GM12891 (cell line): Measurements from ENCODE around the gene NFATC2.

ENCODE experiments used
- DNase-seq: peaks from one replicate; pipeline ENCODE4 v3.0.0; 2011; ENCODE audit warnings: low spot score; ENCODE audit not compliant: insufficient read length
- FAIRE-seq: peaks from 2 replicates; lab custom pipeline; 2011; peaks lifted over from hg19 to GRCh38; lab: Jason Lieb, UNC
- PAX5 ChIP-seq: IDR thresholded peaks from 2 replicates; pipeline ENCODE4 v1.6.1; 2011; ENCODE audit warnings: low read length, moderate library complexity, mild to moderate bottlenecking; ENCODE audit not compliant: insufficient read depth, severe bottlenecking
- POLR2A ChIP-seq: IDR thresholded peaks from 2 replicates; pipeline ENCODE4 v1.6.1; 2011; ENCODE audit warnings: low read depth, low read length, control low read depth
- POLR2AphosphoS5 ChIP-seq: IDR thresholded peaks from 2 replicates; pipeline ENCODE4 v1.6.1; 2011; ENCODE audit warnings: low read depth, low read length, control low read depth
- POU2F2 ChIP-seq: IDR thresholded peaks from 2 replicates; pipeline ENCODE4 v1.6.1; 2011; ENCODE audit warnings: low read depth, mild to moderate bottlenecking, control low read depth, low read length, moderate library complexity
- SPI1 ChIP-seq: IDR thresholded peaks from 2 replicates; pipeline ENCODE4 v1.6.1; 2011; ENCODE audit warnings: low read depth, low read length, control low read depth
- TAF1 ChIP-seq: IDR thresholded peaks from 2 replicates; pipeline ENCODE4 v1.6.1; 2011; ENCODE audit warnings: low read depth, low read length, control low read depth

The NFATC2 gene

DNA sequence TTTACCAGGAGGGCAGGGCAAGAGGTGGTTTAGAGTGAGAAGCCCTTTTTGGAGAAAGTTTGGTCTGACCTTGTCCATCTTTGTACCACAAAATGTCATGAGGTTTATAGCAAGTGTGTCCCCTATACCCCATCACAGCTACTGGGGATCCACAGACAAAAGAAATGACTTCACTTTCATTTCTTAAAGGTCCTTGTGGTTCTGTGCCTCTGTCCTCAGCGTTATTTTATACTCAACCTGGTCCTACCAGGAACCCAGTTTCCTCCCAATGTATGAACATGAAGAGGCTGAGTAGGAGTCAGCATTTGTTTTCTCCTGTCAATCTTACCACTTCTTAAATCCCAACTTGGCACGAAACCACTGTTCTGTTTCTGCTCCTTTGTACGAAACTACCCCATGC lies 157.6 kb downstream of the NFATC2 start:
- TF ChIP-seq POU2F2 (no peak), POLR2AphosphoS5 (no peak), SPI1 (no peak), TAF1 (no peak), PAX5 (no peak), POLR2A (no peak)
- DNase-seq = no peak
- FAIRE-seq = no peak

DNA sequence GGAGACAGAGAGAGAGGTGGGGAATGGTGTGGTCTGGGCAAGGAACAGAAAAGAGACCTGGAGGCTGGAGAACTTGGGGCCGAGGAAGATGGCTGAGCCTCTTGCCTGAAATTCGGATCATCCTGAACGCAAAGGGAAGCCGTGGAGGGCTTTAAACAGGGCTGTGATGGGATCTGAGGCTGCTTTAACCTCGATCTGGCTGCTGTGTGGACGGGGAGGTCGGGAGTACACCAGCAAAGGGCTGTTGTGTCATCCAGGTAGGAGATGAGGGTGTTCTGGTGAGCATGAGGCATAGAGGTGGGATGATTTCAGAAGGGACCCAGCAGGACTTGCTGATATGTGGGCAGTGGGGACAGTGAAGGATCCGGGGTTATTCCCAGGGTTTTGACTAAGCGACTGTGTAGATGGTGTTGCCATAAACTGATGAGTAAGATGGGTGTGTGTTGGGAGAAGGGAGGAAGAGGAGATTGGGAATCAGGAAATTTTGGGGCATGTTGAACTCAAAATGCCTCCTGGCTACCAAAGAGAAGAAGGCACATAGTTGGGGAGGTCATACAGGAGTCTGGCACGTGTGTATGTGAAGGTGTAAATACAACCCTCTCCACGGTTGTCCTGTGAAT lies 158.5 kb downstream of the NFATC2 start:
- no peak for FAIRE-seq
- no peak for DNase-seq
- TF ChIP-seq PAX5 = no peak
- TF ChIP-seq SPI1 = no peak
- TF ChIP-seq POU2F2 = no peak
- TF ChIP-seq POLR2A = no peak
- TF ChIP-seq TAF1 = no peak
- TF ChIP-seq POLR2AphosphoS5 = no peak

DNA sequence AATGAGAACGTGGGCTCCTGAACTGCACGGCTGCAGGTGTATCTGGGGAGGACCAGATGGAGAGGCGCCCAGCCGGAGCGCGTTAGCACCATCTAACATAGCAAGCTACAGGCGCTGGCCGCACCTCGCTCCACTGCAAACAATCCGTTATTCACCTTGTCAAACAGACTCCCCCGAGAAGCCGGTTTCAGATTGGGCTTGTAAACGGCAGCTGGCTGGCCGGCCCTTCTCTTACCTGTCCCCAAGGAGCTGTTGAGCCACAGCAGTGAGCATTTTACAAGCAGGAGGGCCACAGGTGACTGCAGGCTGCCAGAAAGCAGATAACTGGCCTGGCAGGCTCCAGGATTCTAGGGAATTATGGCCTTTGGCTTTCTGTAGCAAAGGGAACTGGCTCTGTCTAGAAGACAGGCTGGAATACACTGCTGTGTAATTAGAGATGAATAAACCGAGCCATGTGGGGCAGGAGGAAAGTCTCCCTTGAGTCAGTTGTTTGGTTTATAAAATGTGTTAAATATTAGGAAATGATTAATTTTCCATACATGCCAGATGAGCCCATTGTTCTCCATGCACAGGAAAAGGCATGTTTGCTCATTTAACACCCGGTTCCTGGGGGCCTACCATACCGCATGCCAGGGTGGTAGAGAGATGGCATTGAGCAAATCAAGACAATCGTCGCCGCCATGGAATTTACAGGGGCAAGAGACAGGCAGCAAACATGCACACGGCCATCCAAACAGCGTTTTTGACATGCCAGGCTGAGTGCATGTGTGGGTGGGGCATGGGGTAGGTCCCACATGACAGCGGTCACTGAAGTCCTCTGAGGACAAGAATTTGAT lies 159.3 kb downstream of the NFATC2 start:
- FAIRE-seq (no peak), DNase-seq (no peak)
- TF ChIP-seq POLR2AphosphoS5 = no peak
- TF ChIP-seq POLR2A = no peak
- no peak for TF ChIP-seq POU2F2
- no peak for TF ChIP-seq SPI1
- no peak for TF ChIP-seq PAX5
- no peak for TF ChIP-seq TAF1

DNA sequence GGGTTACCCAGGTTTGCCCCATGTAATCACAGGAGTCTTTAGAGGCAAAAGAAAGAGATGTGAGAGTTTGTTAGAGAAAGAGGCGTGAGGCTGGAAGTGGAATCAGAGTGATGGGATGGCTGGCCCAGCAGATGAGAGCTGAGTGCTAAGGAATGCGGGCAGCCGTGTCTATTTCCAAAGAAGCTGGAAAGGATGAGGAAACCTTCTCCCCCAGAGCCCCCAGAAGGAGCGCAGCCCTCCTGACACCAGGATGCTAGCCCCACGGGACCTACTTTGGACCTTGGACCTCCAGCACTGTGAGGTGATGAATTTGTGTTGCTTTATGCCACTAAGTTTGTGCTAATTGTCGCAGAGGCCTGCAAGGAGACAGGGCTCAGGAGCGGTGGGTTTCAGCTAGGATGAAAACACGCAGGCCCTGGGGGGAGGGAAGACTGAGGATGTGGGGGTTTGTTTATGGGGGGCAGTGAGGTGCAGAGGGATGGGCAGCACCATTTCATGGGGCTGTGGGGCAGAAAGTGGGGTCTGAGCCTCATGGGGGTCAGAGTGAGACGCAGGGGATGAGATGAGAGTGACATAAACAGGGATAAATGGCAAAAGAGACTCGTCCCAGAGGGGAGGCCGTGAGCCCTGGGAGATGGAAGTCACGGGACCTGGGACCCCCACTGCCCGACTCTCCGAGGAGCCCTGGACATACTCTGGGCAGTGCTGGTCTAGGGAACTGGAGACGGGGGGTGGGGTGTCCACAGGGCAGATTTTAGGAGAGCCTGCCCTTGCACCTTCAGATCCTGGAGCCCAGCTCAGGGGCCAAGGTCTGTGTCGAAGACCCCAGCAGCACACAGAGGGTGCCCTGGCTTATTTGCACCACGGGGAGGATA lies 160.2 kb downstream of the NFATC2 start:
- no peak for FAIRE-seq
- no peak for DNase-seq
- TF ChIP-seq POLR2AphosphoS5 (no peak), POLR2A (no peak), POU2F2 (no peak), SPI1 (no peak), PAX5 (no peak), TAF1 (no peak)

DNA sequence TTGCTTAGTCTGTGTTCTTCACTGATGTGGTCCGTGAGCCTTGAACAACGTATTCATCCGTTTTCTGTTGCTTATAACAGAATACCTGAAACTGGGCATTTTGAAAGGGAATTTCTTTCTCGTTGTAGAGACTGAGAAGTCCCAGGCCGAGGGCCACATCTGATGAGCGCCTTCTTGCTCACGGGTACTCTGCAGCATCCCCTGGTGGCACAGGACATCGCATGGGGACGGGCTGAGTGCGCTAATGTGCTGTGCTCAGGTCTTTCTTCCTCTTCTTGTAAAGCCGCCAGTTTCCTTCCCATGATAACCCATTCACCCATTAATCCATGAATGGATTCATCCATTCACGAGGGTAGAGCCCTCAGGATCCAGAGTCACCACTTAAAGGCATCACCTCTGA lies 161.0 kb downstream of the NFATC2 start:
- DNase-seq (no peak), FAIRE-seq (no peak)
- TF ChIP-seq POLR2A (no peak), SPI1 (no peak), POLR2AphosphoS5 (no peak), TAF1 (no peak), PAX5 (no peak), POU2F2 (no peak)

DNA sequence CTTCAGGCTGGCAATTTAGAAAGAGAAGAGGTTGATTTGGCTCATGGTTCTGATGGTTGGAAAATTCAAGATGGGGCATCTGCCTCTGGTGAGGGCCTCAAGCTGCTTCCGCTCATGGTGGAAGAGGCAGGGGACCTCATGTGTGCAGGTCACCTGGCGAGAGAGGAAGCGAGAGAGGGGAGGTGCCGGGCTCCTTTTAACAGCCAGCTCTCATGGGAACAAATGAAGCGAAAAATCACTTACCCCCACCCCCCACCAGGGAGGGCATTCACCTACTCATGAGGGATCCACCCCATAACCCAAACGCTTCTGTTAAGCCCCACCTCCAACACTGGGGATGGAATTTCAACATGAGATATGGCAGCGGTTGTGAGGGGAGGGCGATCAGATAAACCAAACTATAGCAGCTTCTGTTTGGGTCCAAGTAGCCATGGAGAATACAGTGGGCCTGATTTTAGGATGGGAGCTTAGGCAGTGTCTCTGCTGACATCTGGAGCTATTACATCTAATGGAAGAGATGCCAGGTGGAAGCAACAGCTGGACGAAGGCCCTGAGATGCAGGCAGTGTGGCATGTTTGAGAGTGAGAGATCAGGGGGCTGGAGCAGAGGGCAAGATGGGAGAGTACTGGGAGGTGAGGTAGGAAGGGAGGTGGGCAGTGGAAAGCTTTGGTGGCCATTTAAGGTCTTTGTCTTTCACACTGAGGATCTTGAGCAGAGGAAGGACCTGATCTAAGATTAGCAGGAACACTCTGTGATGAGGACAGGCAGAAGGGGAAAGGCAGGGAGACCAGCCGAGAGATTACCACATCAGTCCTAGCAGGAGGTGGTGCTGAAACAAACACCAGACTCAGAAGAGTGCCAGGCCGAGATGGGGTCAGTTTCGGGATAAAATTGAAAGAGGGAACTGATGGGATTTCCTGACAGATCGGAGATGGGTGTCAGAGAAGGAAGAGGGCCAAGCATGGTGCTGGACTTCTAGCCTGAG lies 161.8 kb downstream of the NFATC2 start:
- FAIRE-seq (peak; percentile 16), DNase-seq (no peak)
- TF ChIP-seq SPI1 (peak; percentile 42), POU2F2 (no peak)

DNA sequence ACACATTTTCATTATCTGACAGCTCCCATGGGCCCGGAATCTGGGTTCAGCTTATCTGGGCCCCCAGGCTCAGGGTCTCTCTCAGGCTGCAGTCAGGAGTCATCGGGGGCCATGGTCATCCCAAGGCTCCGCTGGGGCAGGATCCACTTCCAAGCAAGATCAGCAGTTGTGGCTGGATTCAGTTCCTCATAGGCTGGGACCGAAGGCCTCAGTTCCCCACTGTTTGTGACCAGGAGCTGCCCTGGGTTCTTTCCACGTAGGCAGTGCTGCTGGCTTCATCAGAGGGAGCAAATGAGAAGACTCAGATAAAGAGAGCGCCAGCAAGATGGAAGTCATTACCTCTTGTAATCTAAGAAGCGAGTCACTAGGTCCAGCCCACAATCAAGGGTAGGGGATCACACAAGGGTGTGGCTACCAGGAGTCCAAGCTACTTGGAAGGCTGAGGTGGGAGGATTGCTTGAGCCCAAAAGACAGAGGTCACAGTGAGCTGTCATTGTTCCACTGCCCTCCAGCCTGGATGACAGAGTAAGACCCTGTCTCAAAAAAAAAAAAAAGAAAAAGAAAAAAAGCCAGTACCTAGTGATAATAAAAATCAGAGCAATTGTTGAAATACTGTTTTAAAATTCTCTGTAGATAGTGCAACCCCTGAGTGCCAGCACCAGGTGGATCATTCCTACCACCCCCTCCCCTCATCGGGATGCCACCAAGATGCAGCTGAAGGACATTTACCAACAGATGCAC lies 162.7 kb downstream of the NFATC2 start:
- DNase-seq (no peak), FAIRE-seq (no peak)

More for the DNA sequence above, 162.7 kb downstream of the NFATC2 start:
- TF ChIP-seq POU2F2 (no peak), TAF1 (no peak), SPI1 (no peak), PAX5 (no peak), POLR2AphosphoS5 (no peak), POLR2A (no peak)
